Gastrocnemius medialis (tissue), 4 donors: ENCODE results near the gene CEL. TPM values are rescaled to one million over a fixed set of nuclear protein-coding genes. Genes with fewer than 3 reads are reported as not detected.
A peak's percentile ranks its signal among the peaks of the same experiment; 100 is the strongest.

Experiments
- ATAC-seq, 2 donors: fragments of 150-250 bp; one replicate each; pipeline ENCODE4 v1.9.1; 2016
- DNase-seq, 2 donors: peaks; one replicate each; pipeline ENCODE4 v3.0.0-alpha.2; 2019
- H3K27ac ChIP-seq, 4 donors: fragments of 200-600 bp; sonication (generic); 1 replicate in 1 of 4; 2 replicates in 3 of 4; pipeline ENCODE4 v1.5.1; 2016 to 2018; ENCODE audit warnings: mild to moderate bottlenecking in 2 of 4, moderate library complexity in 1 of 4
- H3K27me3 ChIP-seq, 3 donors: fragments of 200-600 bp; sonication (generic) in 2 of 3; 1 replicate in 1 of 3; 2 replicates in 2 of 3; pipeline versions ENCODE4 v1.5.1 to v1.6.0; 2016 to 2019; ENCODE audit warnings: mild to moderate bottlenecking in 1 of 3, moderate library complexity in 1 of 3
- H3K36me3 ChIP-seq, 2 donors: fragments of 200-600 bp; sonication (generic) in 1 of 2; one replicate each; pipeline ENCODE4 v1.5.1; 2017 to 2018
- H3K4me1 ChIP-seq, 2 donors: fragments of 200-600 bp; sonication (generic) in 1 of 2; one replicate each; pipeline ENCODE4 v1.5.1; 2016 to 2017; ENCODE audit warnings: mild to moderate bottlenecking in 2 of 2
- H3K4me3 ChIP-seq, 4 donors: fragments of 200-600 bp; sonication (generic) in 3 of 4; 1 replicate in 1 of 4; 2 replicates in 3 of 4; pipeline ENCODE4 v1.5.1; 2016 to 2019; ENCODE audit warnings: mild to moderate bottlenecking in 2 of 4
- H3K9me3 ChIP-seq, 3 donors: fragments of 200-600 bp; sonication (generic) in 2 of 3; 1 replicate in 1 of 3; 2 replicates in 2 of 3; pipeline ENCODE4 v1.5.1; 2016 to 2019
- POLR2A ChIP-seq, 2 donors: fragments of 450-650 bp; IDR thresholded peaks; one replicate each; pipeline ENCODE4 v1.6.1; 2017; ENCODE audit warnings: antibody characterized with exemption in 2 of 2, mild to moderate bottlenecking in 2 of 2, moderate library complexity in 2 of 2
- in situ Hi-C, 4 donors: fragments of 200-750 bp; cut with MboI; loops; one replicate each; pipeline versions ENCODE4 v1.15.0 to v1.8.0; 2017; ENCODE audit warnings: low sequenced_read_pairs in 4 of 4
- intact Hi-C: fragments of 100-400 bp; cut with DNase I; formaldehyde crosslinking; loops from one replicate; pipeline ENCODE4 v1.15.1; 2023; ENCODE audit warnings: low total_unique reads
- total RNA-seq, 4 donors: library from RNA; depleted of rRNA; stranded (reverse); fragments of >200 nt; gene quantifications; one replicate each; pipeline versions ENCODE4 v1.1.0 to v1.2.3, GENCODE V29; 2016
- TF ChIP-seq, protein P1 (sequence below), 5 experiments: fragments of 450-650 bp in 3 of 5; fragments of 200-600 bp in 2 of 5; sonication (generic) in 2 of 5; IDR thresholded peaks in 4 of 5; conservative IDR thresholded peaks in 1 of 5; 1 replicate in 4 of 5; 2 replicates in 1 of 5; pipeline ENCODE4 v1.5.1; 2016 to 2019; ENCODE audit warnings: antibody characterized with exemption in 5 of 5, mild to moderate bottlenecking in 3 of 5, moderate library complexity in 3 of 5

CEL gene
- total RNA-seq, 4 donors from 2014 or later = 0.13 to 1.8 TPM; not detected in 2

DNA sequence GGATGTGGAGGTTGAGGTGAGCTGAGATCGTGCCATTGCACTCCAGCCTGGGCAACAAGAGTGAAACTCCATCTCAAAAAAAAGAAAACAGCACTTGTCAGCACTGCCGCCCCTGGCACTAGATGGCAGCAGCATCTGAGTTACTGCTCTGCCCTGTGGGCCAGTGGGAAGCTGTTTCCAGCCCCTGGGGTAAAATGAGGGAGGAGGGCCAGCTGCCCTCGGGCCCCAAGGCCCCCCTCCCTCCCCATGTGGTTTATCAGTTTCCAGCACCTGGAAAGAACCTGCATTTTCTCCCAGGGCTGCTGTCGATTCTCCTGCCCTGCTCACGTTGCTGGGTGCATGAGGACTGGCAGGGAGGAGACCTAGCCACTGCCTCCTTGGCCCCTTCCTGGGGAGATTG is 13.2 kb upstream of the CEL start:
- H3K9me3 ChIP-seq = no peaks in the 10 kb centered on the region
- no peaks in the 10 kb centered on the region for H3K27me3 ChIP-seq
- no peak for DNase-seq
- intact Hi-C loops (loop anchor here (10.0 kb wide), 1 partner anchor 136 kb away; no protein-coding TSS in a partner anchor), in situ Hi-C loops (no loop called here)
- peaks cover 0 to 77% of the 10 kb centered on the region in 2 donors for H3K36me3 ChIP-seq
- no peak for TF ChIP-seq POLR2A (IDR thresholded peaks at IDR 0.05)
- TF ChIP-seq, protein P1, sequence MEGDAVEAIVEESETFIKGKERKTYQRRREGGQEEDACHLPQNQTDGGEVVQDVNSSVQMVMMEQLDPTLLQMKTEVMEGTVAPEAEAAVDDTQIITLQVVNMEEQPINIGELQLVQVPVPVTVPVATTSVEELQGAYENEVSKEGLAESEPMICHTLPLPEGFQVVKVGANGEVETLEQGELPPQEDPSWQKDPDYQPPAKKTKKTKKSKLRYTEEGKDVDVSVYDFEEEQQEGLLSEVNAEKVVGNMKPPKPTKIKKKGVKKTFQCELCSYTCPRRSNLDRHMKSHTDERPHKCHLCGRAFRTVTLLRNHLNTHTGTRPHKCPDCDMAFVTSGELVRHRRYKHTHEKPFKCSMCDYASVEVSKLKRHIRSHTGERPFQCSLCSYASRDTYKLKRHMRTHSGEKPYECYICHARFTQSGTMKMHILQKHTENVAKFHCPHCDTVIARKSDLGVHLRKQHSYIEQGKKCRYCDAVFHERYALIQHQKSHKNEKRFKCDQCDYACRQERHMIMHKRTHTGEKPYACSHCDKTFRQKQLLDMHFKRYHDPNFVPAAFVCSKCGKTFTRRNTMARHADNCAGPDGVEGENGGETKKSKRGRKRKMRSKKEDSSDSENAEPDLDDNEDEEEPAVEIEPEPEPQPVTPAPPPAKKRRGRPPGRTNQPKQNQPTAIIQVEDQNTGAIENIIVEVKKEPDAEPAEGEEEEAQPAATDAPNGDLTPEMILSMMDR (IDR thresholded peaks at IDR 0.05 in 4 of 5, conservative IDR thresholded peaks at IDR 0.05 in 1 of 5) = peak in 3 of 5 experiments; percentile 15 to 35 (median 19)
- no peaks in the 10 kb centered on the region for H3K4me1 ChIP-seq
- H3K27ac ChIP-seq = no peak overlapping the region
- no peak overlapping the region for H3K4me3 ChIP-seq
- no peak for ATAC-seq

DNA sequence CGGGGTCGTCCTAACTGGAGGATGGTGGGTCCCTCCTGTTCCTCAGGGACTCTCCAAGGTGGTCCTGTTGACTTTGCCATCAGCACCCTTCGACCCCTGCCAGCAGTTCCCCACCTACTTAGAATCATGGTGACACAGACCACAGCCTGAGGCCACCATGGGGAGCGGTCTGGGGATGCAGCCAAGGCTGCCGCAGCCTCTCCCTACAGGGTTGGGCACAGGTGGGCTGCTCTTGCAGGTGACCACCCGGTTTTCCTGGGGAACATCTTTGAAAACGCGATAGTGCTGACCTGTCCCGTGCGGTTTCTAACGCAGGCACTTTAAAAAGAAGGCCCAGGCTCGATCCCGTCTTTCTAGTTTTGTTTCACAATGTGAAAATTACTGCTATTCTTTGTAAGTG is 12.7 kb upstream of the CEL start:
- H3K27me3 ChIP-seq = no peaks in the 10 kb centered on the region
- intact Hi-C loops = loop anchor here (10.0 kb wide), 1 partner anchor 136 kb away; no protein-coding TSS in a partner anchor
- peaks cover under 1% of the 10 kb centered on the region in 2 donors for H3K4me1 ChIP-seq
- H3K36me3 ChIP-seq = peaks cover 0 to 79% of the 10 kb centered on the region in 2 donors
- H3K27ac ChIP-seq = no peak overlapping the region
- H3K9me3 ChIP-seq = no peaks in the 10 kb centered on the region
- TF ChIP-seq, protein P1 (IDR thresholded peaks at IDR 0.05 in 4 of 5, conservative IDR thresholded peaks at IDR 0.05 in 1 of 5) = no peak
- no peak for TF ChIP-seq POLR2A (IDR thresholded peaks at IDR 0.05)
- H3K4me3 ChIP-seq = no peak overlapping the region
- in situ Hi-C loops = no loop called here
- ATAC-seq (no peak), DNase-seq (no peak)

DNA sequence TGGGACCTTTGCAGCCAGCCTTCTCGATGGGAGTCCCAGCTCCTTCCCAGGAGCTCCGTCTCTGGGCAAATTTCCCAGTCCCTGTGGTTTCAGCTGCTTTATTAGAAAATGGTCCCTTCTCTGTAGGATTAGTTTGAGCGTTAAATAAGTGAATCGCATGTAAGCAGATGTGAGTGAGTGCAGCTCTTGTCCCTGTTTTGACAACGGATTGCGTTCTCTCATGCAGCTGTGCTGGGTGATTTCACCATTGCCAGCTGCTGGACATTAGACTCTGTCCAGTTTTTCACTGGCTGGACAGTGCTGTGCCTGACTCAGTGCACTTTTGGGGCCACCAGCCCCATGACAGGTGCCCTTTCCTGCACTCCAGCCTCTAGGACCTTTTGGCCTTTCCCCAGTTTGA is 11.6 kb upstream of the CEL start:
- no peak for DNase-seq
- in situ Hi-C loops = no loop called here
- H3K9me3 ChIP-seq = no peaks in the 10 kb centered on the region
- peaks cover 0 to 76% of the 10 kb centered on the region in 2 donors for H3K36me3 ChIP-seq
- no peak overlapping the region for H3K27ac ChIP-seq
- no peak overlapping the region for H3K4me3 ChIP-seq
- no peak for ATAC-seq
- TF ChIP-seq, protein P1 (IDR thresholded peaks at IDR 0.05 in 4 of 5, conservative IDR thresholded peaks at IDR 0.05 in 1 of 5) = no peak
- no peak for TF ChIP-seq POLR2A (IDR thresholded peaks at IDR 0.05)
- peaks cover 11% of the 10 kb centered on the region in 2 donors for H3K4me1 ChIP-seq
- H3K27me3 ChIP-seq = no peaks in the 10 kb centered on the region
- intact Hi-C loops = no loop called here

DNA sequence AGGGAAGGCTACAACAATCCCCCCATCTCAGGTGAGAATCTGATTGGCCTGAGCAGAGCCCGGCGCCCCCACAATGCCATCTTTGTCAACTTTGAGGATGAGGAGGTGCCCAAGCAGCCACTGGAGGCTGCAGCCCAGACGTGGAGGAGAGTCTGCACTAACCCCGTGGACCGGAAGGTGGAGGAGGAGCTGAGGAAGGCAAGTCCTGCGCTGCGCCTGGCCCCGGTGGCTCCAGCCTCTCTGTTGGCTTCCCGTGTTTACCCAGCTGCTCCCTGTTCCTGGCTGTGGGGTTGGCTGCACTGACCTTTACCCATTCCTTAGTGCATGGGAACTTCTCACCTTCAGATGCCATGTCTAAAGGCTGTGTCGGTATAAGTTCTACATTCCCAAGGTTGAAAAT is 11.0 kb upstream of the CEL start:
- no peak for TF ChIP-seq POLR2A (IDR thresholded peaks at IDR 0.05)
- TF ChIP-seq, protein P1 (IDR thresholded peaks at IDR 0.05 in 4 of 5, conservative IDR thresholded peaks at IDR 0.05 in 1 of 5) = no peak
- in situ Hi-C loops (no loop called here), intact Hi-C loops (no loop called here)
- Histone ChIP-seq H3K4me1 (peaks cover 15 to 17% of the 10 kb centered on the region in 2 donors), H3K27ac (no peak overlapping the region), H3K4me3 (no peak overlapping the region), H3K9me3 (no peaks in the 10 kb centered on the region), H3K27me3 (no peaks in the 10 kb centered on the region), H3K36me3 (peaks cover 0 to 74% of the 10 kb centered on the region in 2 donors)
- ATAC-seq (no peak), DNase-seq (no peak)
